ENCODE measurements around the gene INTS6L. TPM values are rescaled to one million over a fixed set of nuclear protein-coding genes. Genes with fewer than 3 reads are reported as not detected.

INTS6L gene
- polyA plus RNA-seq, 1 experiment = 2.7 TPM

DNA sequence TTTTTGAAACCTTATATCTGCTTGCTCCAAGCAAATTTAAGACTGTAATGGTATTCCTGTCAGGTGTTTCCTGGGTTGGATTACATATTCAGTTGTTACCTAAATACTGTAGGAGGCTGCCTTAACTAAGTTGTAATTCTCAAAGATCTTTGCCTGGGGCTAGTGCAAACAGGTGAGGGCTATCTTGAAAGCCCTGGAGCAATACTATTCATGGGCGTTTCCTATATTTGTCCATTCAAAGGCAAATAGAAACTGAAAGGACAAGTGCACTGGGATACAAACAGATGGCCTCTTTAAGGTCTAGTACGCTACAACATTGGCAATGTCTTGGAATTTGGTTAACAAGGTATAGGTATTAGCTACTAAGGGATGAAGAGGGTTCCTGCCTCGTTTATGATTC lies 108.9 kb downstream of the INTS6L start:
- POLR2A ChIA-PET = no interaction called here
- no peaks in the 10 kb centered on the region for H3K36me3 ChIP-seq (ENCODE audit: control insufficient read depth, insufficient read depth, low read length)
- CTCF ChIA-PET = no interaction called here
- DNase-seq (ENCODE audit: low read depth) = no peak
- no peaks in the 10 kb centered on the region for H3K27me3 ChIP-seq (ENCODE audit: control insufficient read depth, insufficient read depth, low read length)
- no peak overlapping the region for H3K4me3 ChIP-seq (ENCODE audit: low read depth, low read length)
- TF ChIP-seq CTCF (IDR thresholded peaks at IDR 0.05; ENCODE audit: insufficient read depth, low read depth, low read length) = no peak

Other genes with a start within 250 kb of the INTS6L start
- not detected in 2 replicates for gene ETDC, start 211.2 kb upstream of the INTS6L start, polyA plus RNA-seq (2011; rRNA removed)
- gene ZNF75D, start 176.6 kb upstream of the INTS6L start, polyA plus RNA-seq (2011; rRNA removed) = 3.9 and 5.8 TPM in 2 replicates
- 5.0 and 7.4 TPM in 2 replicates for gene ZNF449, start 175.9 kb upstream of the INTS6L start, polyA plus RNA-seq (2011; rRNA removed)
- 0.05 and 0.09 TPM in 2 replicates for gene SMIM10L2A, start 98.7 kb upstream of the INTS6L start, polyA plus RNA-seq (2011; rRNA removed)
- not detected in 2 replicates for gene CT45A1, start 193.0 kb downstream of the INTS6L start, polyA plus RNA-seq (2011; rRNA removed)
- gene CT45A3, start 247.5 kb downstream of the INTS6L start, polyA plus RNA-seq (2011; rRNA removed) = not detected in 2 replicates